Stimulated activated CD8-positive, alpha-beta memory T cell treated with anti-CD3 and anti-CD28 coated beads, Interleukin-7, amount 100 ng/mL, for 1 hour (primary cell): ENCODE measurements around the gene CACNG8.

Experiments
- DNase-seq, 2 donors: peaks; one replicate each; pipeline ENCODE4 v3.0.0-alpha.2; 2020; ENCODE audit warnings: low read depth in 2 of 2

The CACNG8 gene

GRCh38 chr19:53961523-53962356, 997 bp upstream of the CACNG8 start:
- no peak for DNase-seq

- DNase-seq = no peak
These were observed 2.4 kb downstream of the CACNG8 start for GRCh38 chr19:53965091-53965490.

DNA sequence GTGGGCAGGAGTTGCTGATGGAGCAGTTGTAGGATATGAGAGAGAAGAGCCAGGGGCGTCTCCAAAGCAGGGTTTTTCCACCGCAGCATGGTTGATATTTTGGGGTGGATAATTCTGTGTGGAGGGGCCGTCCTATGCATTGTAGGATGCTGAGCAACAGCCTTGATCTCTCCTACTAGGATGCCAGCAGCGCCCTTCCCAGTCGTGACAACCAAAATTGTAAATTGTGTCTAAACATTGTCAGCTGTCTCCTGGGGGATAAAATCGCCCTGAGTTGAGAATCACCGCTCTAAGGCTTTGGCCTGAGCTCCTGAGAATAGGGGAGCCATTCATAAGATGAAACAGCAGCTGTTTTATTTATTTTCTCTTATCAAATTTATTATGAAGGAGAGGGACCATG, 4.2 kb downstream of the CACNG8 start:
- DNase-seq = no peak

DNA sequence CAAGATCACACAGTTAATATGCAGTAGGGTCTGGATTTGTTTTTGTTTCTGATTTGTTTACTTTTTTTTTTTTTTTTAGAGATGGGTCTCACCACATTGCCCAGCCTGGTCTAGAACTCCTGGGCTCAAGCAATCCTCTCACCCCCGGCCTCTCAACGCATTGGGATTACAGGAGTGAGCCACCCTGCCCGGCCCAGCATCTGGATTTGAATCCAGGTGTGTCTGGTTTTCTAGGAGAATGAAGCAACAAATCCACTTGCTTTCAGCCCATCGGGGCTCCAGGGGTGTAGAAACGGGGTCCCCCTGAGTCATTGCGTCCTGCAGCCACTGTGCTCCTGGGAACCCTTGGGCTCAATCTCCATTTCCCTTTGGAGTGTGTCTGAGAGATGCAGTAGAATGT, 6.6 kb downstream of the CACNG8 start:
- no peak for DNase-seq

- DNase-seq = no peak
These were observed 8.9 kb downstream of the CACNG8 start for GRCh38 chr19:53971673-53972072.

- peak; percentile 12 to 43 for DNase-seq
These were observed 14.8 kb downstream of the CACNG8 start for GRCh38 chr19:53977429-53977990.

DNA sequence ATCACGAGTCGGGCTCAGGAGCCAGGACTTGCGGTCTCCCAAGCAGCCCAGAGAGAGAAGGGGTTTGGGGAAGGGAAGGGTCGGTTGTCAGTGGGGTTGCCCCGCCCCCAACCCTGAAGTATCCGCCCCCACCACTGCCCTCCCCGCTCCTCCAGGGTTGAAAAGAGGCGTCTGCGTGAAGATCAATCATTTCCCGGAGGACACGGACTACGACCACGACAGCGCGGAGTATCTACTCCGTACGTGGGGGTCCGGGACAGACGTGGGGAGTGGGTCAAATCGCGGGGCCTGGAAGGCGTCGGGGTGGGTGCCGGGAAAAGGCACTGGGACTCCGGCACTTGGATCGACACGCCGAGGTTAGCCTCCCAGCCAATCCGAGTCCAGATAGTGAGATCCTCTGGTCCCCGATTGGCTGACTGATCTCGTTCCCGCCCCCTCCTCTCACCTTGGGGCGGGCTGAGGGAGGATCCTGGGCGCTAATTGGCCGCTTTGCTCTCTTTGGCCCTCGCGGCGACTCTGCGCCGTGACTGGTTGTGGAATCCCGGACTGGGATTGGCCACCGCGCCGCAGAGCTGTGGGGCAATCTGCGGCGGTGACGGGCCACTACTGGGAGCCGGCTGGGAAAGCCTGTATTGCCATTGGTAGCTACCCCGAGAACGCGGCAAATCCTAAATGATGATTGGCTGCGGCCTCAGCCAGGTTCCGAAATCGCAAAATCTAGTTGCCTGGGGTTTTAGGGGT, 15.4 kb downstream of the CACNG8 start:
- no peak for DNase-seq

DNA sequence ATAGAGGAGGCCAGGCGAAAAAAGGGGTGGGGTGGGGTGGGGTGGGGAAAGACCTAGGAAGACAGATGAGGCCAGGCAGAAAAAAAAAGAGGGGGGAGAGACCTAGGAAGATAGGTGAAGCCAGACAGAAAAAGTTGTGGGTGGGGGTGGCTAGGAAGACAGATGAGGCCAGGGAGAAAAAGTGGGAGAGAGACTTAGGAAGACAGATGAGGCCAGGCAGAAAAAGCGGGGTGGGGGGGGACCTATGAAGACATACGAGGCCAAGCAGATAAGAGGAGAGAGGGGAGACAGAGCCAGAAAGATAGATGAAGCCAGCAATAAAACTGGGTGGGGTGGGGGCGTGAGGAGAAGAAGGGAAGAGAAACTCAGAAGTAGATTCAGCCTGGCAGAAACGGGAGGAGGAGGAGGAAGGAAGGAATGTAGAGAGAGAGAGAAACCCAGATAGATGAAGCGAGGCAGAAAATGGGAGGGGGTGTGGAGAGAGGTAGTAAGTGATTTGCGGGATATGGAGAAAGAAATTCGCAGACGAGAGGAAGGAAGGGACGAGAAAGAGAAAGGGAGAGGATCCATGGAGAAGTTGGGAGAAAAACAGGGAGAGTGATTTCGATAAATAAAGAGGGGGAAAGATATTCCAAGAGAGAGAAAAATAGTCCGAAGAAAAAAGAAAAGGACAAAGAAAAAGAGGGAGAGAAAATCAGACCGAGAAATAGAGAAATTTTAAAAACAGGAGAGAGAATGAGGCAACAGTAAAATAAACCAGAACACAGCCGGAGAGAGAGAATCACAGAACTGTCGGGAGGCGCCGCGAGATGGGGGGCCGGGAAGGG, 16.5 kb downstream of the CACNG8 start:
- no peak for DNase-seq

GRCh38 chr19:53980539-53981375, 18.0 kb downstream of the CACNG8 start:
- no peak for DNase-seq

- DNase-seq = no peak
These were observed 18.7 kb downstream of the CACNG8 start for GRCh38 chr19:53981376-53981951.

GRCh38 chr19:53982001-53982451, 19.3 kb downstream of the CACNG8 start:
- DNase-seq = no peak

DNA sequence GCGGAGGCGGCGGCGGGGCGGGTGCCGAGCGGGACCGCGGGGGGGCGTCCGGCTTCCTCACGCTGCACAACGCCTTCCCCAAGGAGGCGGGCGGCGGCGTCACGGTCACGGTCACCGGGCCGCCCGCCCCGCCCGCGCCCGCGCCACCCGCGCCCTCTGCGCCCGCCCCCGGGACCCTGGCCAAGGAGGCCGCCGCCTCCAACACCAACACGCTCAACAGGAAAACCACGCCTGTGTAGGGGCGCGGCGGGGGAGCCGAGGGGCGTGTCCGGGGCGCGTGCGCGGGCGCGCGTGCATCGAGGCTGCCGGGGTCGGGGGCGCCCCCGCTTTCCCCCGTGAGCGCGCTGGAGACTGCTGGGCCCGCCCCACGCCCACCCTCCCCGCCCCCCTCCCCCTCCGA, 19.9 kb downstream of the CACNG8 start:
- DNase-seq = no peak

DNA sequence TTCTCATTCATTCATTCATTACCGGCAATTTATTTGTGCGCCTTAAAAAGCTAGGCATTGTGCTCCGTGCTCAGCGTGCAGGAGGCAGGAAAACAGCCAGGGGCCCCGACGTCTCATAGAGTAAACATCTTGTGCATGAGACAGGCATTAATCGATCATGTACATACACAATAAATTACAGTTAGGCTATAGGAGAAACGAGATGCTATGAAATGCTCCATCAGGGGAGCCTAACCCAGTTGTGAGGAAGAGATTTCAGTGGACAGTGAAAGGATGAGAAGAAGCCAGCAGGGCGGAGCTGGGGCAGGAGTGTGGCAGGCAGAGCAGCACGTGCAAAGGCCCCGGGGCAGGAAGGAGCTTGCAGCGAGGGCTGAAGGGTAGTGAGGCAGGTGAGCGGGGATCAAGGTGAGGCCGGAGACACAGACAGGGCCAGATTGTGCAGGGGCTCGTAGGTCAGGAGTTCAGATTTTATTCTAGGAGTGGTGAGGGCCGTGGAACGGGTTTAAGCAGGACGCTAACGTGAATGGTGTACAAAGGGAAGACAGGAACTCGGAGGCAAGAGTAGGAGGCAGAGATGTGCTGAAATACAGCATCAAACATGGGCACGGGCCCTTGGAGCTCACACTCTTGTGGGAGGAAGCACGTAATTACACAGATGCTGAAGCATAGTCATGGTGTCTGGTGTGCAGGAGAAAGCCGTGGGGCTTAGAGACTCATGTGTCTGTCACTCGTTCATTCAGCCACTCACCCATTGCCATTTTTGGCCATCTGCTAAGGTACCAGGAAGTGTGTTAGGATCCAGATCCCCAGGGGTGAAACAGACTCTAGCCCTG, 20.9 kb downstream of the CACNG8 start:
- no peak for DNase-seq

- DNase-seq = no peak
These were observed 23.1 kb downstream of the CACNG8 start for GRCh38 chr19:53985863-53986262.

GRCh38 chr19:53988981-53989380, 26.2 kb downstream of the CACNG8 start:
- DNase-seq = no peak

- DNase-seq = no peak
These were observed 27.1 kb downstream of the CACNG8 start for GRCh38 chr19:53989600-53990533.

GRCh38 chr19:53991224-53992113, 28.7 kb downstream of the CACNG8 start, which contains the start of gene CACNG6:
Gene CACNG6 (plus strand): TSS chr19:53991637. CDS start chr19:53992878, 1,241 bp downstream.
- no peak for DNase-seq
